Measurements from ENCODE around the gene SEC24C. TPM values are rescaled to one million over a fixed set of nuclear protein-coding genes. Genes with fewer than 3 reads are reported as not detected.
A peak's percentile ranks its signal among the peaks of the same experiment; 100 is the strongest.

The SEC24C gene
- total RNA-seq, 1 donor from 2014 or later: 99.0 TPM

DNA sequence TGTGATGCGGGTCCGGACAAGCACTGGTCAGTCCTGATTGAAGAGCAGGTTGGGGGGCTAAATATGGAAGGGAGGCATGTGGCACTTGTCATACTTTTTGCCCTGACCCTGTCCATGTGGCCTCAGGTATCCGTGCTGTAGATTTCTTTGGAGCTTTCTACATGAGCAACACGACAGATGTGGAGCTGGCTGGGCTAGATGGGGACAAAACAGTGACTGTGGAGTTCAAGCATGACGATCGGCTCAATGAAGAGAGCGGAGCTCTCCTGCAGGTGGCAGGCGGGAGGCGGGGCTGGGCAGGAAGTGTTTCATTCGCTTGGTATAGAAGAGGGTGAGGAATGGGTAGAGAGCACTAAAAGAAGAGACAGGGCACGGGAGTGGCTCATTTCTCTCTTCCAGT is 24.7 kb downstream of the SEC24C start:
- peaks cover 15% of the 10 kb centered on the region for H3K4me1 Mint-ChIP-seq (ENCODE audit: low read depth, unreplicated experiment)
- no peaks in the 10 kb centered on the region for H3K9me3 ChIP-seq (ENCODE audit: insufficient read depth, low read depth, low read length)
- no peak overlapping the region for H3K4me2 ChIP-seq (ENCODE audit: low read length)
- DNase-seq (ENCODE audit: low read depth): no peak
- no peaks in the 10 kb centered on the region for H3K27me3 ChIP-seq (ENCODE audit: insufficient read depth, low read length)
- TF ChIP-seq EZH2 (IDR thresholded peaks at IDR 0.05; ENCODE audit: insufficient read depth, low read length): no peak
- TF ChIP-seq, protein P1, sequence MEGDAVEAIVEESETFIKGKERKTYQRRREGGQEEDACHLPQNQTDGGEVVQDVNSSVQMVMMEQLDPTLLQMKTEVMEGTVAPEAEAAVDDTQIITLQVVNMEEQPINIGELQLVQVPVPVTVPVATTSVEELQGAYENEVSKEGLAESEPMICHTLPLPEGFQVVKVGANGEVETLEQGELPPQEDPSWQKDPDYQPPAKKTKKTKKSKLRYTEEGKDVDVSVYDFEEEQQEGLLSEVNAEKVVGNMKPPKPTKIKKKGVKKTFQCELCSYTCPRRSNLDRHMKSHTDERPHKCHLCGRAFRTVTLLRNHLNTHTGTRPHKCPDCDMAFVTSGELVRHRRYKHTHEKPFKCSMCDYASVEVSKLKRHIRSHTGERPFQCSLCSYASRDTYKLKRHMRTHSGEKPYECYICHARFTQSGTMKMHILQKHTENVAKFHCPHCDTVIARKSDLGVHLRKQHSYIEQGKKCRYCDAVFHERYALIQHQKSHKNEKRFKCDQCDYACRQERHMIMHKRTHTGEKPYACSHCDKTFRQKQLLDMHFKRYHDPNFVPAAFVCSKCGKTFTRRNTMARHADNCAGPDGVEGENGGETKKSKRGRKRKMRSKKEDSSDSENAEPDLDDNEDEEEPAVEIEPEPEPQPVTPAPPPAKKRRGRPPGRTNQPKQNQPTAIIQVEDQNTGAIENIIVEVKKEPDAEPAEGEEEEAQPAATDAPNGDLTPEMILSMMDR (IDR thresholded peaks at IDR 0.05; ENCODE audit: insufficient read depth, low read depth, low read length): no peak
- no peak overlapping the region for H3K27ac Mint-ChIP-seq (ENCODE audit: unreplicated experiment)
- no peaks in the 10 kb centered on the region for H3K27me3 Mint-ChIP-seq (ENCODE audit: low read depth, unreplicated experiment)
- no peak overlapping the region for H3K4me3 Mint-ChIP-seq (ENCODE audit: unreplicated experiment)
- H4K20me1 ChIP-seq (ENCODE audit: insufficient read depth, low read length): peaks cover 36% of the 10 kb centered on the region
- no peaks in the 10 kb centered on the region for H3K9me3 Mint-ChIP-seq (ENCODE audit: unreplicated experiment)
- peaks cover 67% of the 10 kb centered on the region for H3K36me3 ChIP-seq (ENCODE audit: insufficient read depth, low read length)
- peaks cover 19% of the 10 kb centered on the region for H3K79me2 ChIP-seq (ENCODE audit: insufficient read depth, low read length)
- peaks cover 10% of the 10 kb centered on the region for H3K4me1 ChIP-seq (ENCODE audit: insufficient read depth, low read length)
- peaks cover 48% of the 10 kb centered on the region for H3K36me3 Mint-ChIP-seq (ENCODE audit: low read depth, unreplicated experiment)
- no peak overlapping the region for H3K4me3 ChIP-seq (ENCODE audit: insufficient read depth, low read depth, low read length)
- H3K9ac ChIP-seq (ENCODE audit: low read length): no peak overlapping the region
- no peak for FAIRE-seq
- no peak overlapping the region for H3K27ac ChIP-seq (ENCODE audit: low read depth, low read length)
- no peak overlapping the region for H2AFZ ChIP-seq (ENCODE audit: low read depth, low read length)

DNA sequence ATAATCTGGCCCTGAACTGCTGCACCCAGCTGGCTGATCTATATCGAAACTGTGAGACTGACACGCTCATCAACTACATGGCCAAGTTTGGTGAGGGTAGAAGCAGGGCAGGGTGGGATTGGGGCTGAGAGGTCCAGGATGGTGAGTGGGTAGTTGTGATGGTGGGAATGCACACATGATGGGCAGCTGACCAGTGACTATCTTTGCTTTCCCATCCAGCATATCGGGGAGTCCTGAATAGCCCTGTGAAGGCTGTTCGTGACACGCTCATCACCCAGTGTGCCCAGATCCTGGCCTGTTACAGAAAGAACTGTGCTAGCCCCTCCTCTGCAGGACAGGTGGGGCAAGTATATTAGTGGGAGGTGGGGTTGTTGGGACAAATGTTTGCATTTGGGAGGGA is 25.2 kb downstream of the SEC24C start:
- peaks cover 47% of the 10 kb centered on the region for H3K36me3 Mint-ChIP-seq (ENCODE audit: low read depth, unreplicated experiment)
- Histone ChIP-seq H3K36me3 (ENCODE audit: insufficient read depth, low read length) (peaks cover 65% of the 10 kb centered on the region), H3K4me2 (ENCODE audit: low read length) (no peak overlapping the region), H2AFZ (ENCODE audit: low read depth, low read length) (no peak overlapping the region), H3K9ac (ENCODE audit: low read length) (no peak overlapping the region), H4K20me1 (ENCODE audit: insufficient read depth, low read length) (peaks cover 40% of the 10 kb centered on the region), H3K4me1 (ENCODE audit: insufficient read depth, low read length) (peaks cover 14% of the 10 kb centered on the region), H3K79me2 (ENCODE audit: insufficient read depth, low read length) (peaks cover 23% of the 10 kb centered on the region), H3K4me3 (ENCODE audit: insufficient read depth, low read depth, low read length) (no peak overlapping the region), H3K9me3 (ENCODE audit: insufficient read depth, low read depth, low read length) (no peaks in the 10 kb centered on the region), H3K27me3 (ENCODE audit: insufficient read depth, low read length) (no peaks in the 10 kb centered on the region), H3K27ac (ENCODE audit: low read depth, low read length) (no peak overlapping the region)
- DNase-seq (ENCODE audit: low read depth) (no peak), FAIRE-seq (no peak)
- TF ChIP-seq EZH2 (IDR thresholded peaks at IDR 0.05; ENCODE audit: insufficient read depth, low read length): no peak
- TF ChIP-seq, protein P1 (IDR thresholded peaks at IDR 0.05; ENCODE audit: insufficient read depth, low read depth, low read length): no peak
- peaks cover 18% of the 10 kb centered on the region for H3K4me1 Mint-ChIP-seq (ENCODE audit: low read depth, unreplicated experiment)
- H3K9me3 Mint-ChIP-seq (ENCODE audit: unreplicated experiment): no peaks in the 10 kb centered on the region
- H3K27me3 Mint-ChIP-seq (ENCODE audit: low read depth, unreplicated experiment): no peaks in the 10 kb centered on the region
- no peak overlapping the region for H3K27ac Mint-ChIP-seq (ENCODE audit: unreplicated experiment)
- no peak overlapping the region for H3K4me3 Mint-ChIP-seq (ENCODE audit: unreplicated experiment)

DNA sequence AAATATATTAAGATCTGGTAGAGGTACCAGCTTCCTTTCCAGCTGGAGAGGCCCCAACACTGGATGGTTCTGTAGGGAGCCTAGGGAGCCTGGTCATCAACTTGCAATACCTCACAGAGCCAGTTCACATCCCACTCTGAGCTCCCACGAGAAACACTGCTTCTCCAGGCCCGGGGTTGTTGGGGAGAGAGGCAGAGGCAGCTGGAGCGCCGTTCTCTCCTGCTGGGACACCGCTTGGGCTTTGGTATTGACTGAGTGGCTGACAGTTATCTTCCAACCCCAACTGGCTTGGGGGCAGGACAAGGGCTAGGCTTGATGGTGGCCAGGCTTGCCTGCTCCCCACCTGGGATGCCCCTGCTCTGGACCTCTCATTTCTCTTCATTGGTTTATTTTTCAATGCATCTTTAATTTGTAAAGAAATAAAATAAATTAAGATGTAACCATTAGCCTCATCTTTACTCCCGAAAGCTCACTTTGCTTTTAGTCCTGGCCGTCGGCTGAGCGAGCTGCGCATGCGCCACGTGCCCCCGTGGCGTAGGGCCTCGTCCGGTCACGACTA is 27.6 kb downstream of the SEC24C start:
- peak overlapping the region; percentile 95 for H3K4me3 Mint-ChIP-seq (ENCODE audit: unreplicated experiment)
- Histone ChIP-seq H3K4me3 (ENCODE audit: insufficient read depth, low read depth, low read length) (peak overlapping the region; percentile 86), H3K4me1 (ENCODE audit: insufficient read depth, low read length) (peaks cover 22% of the 10 kb centered on the region), H3K9me3 (ENCODE audit: insufficient read depth, low read depth, low read length) (no peaks in the 10 kb centered on the region), H3K36me3 (ENCODE audit: insufficient read depth, low read length) (peaks cover 50% of the 10 kb centered on the region), H3K27ac (ENCODE audit: low read depth, low read length) (peak overlapping the region; percentile 90), H4K20me1 (ENCODE audit: insufficient read depth, low read length) (peaks cover 32% of the 10 kb centered on the region), H3K79me2 (ENCODE audit: insufficient read depth, low read length) (peaks cover 39% of the 10 kb centered on the region), H3K27me3 (ENCODE audit: insufficient read depth, low read length) (no peaks in the 10 kb centered on the region), H2AFZ (ENCODE audit: low read depth, low read length) (peak overlapping the region; percentile 79), H3K9ac (ENCODE audit: low read length) (peak overlapping the region; percentile 90), H3K4me2 (ENCODE audit: low read length) (peak overlapping the region; percentile 96)
- peaks cover 27% of the 10 kb centered on the region for H3K4me1 Mint-ChIP-seq (ENCODE audit: low read depth, unreplicated experiment)
- H3K9me3 Mint-ChIP-seq (ENCODE audit: unreplicated experiment): no peaks in the 10 kb centered on the region
- DNase-seq (ENCODE audit: low read depth) (no peak), FAIRE-seq (no peak)
- H3K27me3 Mint-ChIP-seq (ENCODE audit: low read depth, unreplicated experiment): no peaks in the 10 kb centered on the region
- peak overlapping the region; percentile 93 for H3K27ac Mint-ChIP-seq (ENCODE audit: unreplicated experiment)
- H3K36me3 Mint-ChIP-seq (ENCODE audit: low read depth, unreplicated experiment): peaks cover 27% of the 10 kb centered on the region
- TF ChIP-seq, protein P1 (IDR thresholded peaks at IDR 0.05; ENCODE audit: insufficient read depth, low read depth, low read length): no peak
- TF ChIP-seq EZH2 (IDR thresholded peaks at IDR 0.05; ENCODE audit: insufficient read depth, low read length): no peak

Measured in astrocyte (in vitro differentiated cells and primary cell).